ENCODE measurements around the gene AGPAT2. TPM values are rescaled to one million over a fixed set of nuclear protein-coding genes. Genes with fewer than 3 reads are reported as not detected.

AGPAT2 gene
- total and polyA plus RNA-seq, 2 of the 4 experiments (the other 2 are of a cell fraction), result 16.1 to 39.5 TPM

GRCh38 chr9:136659861-136660784 lies 27.1 kb downstream of the AGPAT2 start:
- WGBS, 2 experiments (ENCODE audit: extremely low coverage in 2 of 2, insufficient read length in 1 of 2), result 71% methylated on average over 8 of the region's 21 CpGs; no CpG with 5 or more reads in 1 of the 2 experiments
- CTCF ChIA-PET, result no interaction called here
- H3K79me1 ChIP-seq (ENCODE audit: low read depth in 1 of 2, low read length in 2 of 2), result no peaks in the 10 kb centered on the region

More at GRCh38 chr9:136659861-136660784, 27.1 kb downstream of the AGPAT2 start:
- H2BK20ac ChIP-seq (ENCODE audit: low read depth, low read length), result no peak overlapping the region
- H2BK15ac ChIP-seq (ENCODE audit: low read depth, low read length), result no peak overlapping the region
- POLR2A ChIA-PET (ENCODE audit: unreplicated experiment), result no interaction called here
- no peaks in the 10 kb centered on the region for H3K9me3 ChIP-seq (ENCODE audit: control insufficient read depth, insufficient read depth, low read length)
- H2BK120ac ChIP-seq (ENCODE audit: low read depth, low read length), result no peak overlapping the region
- no peak overlapping the region for H2BK5ac ChIP-seq (ENCODE audit: low read depth, low read length, poor library complexity, severe bottlenecking)
- no TSS peak for BruUV-seq (replicated peaks)
- H3K9me1 ChIP-seq (ENCODE audit: insufficient read depth, low read length), result no peaks in the 10 kb centered on the region
- H3K4me1 ChIP-seq (ENCODE audit: control insufficient read depth, insufficient read depth, low read length), result peaks cover 2% of the 10 kb centered on the region; the same call in 1 of the 2 replicates
- H2AFZ ChIP-seq (replicated peaks; ENCODE audit: low read length, poor library complexity), result no peak overlapping the region
- no peak overlapping the region for H2AK5ac ChIP-seq (ENCODE audit: low read depth, low read length)
- H3K18ac ChIP-seq (ENCODE audit: low read depth, low read length), result no peak overlapping the region
- no peak overlapping the region for H3K27ac ChIP-seq (ENCODE audit: insufficient read depth, low read length)
- H3K4ac ChIP-seq (ENCODE audit: low read depth, low read length), result no peak overlapping the region
- TF ChIP-seq POLR2A (IDR thresholded peaks at IDR 0.05; ENCODE audit: low read depth, low read length) (no peak), BHLHE40 (IDR thresholded peaks at IDR 0.05; ENCODE audit: low read depth, low read length) (no peak), RCOR1 (IDR thresholded peaks at IDR 0.05; ENCODE audit: insufficient replicate concordance, low read length) (no peak), MAZ (IDR thresholded peaks at IDR 0.05; ENCODE audit: borderline replicate concordance, low read depth, low read length) (no peak)
- ATAC-seq (ENCODE audit: low read depth), result no peak
- dilution Hi-C loops (cut with HindIII; ENCODE audit: low sequenced_read_pairs, unreplicated experiment) (no loop called here), in situ Hi-C loops (cut with MboI; ENCODE audit: low sequenced_read_pairs) (no loop called here), intact Hi-C loops (cut with micrococcal nuclease) (no loop called here)
- H3K36me3 ChIP-seq (ENCODE audit: control insufficient read depth, insufficient read depth, low read length), result no peaks in the 10 kb centered on the region
- no peak overlapping the region for H4K91ac ChIP-seq (ENCODE audit: insufficient read depth, low read depth, low read length)
- H3K23ac ChIP-seq (ENCODE audit: low read depth, low read length), result no peak overlapping the region
- H3K27me3 ChIP-seq (ENCODE audit: control insufficient read depth, insufficient read depth, low read length), result peaks cover 45% of the 10 kb centered on the region
- no peak overlapping the region for H4K8ac ChIP-seq (ENCODE audit: low read depth in 2 of 2, low read length in 2 of 2)
- no peak overlapping the region for H3K56ac ChIP-seq (ENCODE audit: extremely low read depth, insufficient read depth, low read length)
- H3K14ac ChIP-seq (replicated peaks; ENCODE audit: low read depth, low read length), result no peak overlapping the region
- H4K20me1 ChIP-seq (ENCODE audit: insufficient read depth, low read length), result no peaks in the 10 kb centered on the region
- DNase-seq, result no peak
- H3K9ac ChIP-seq (ENCODE audit: low read depth, low read length), result no peak overlapping the region
- H3K4me2 ChIP-seq (ENCODE audit: low read depth, low read length), result no peak overlapping the region
- H2AK9ac ChIP-seq (replicated peaks; ENCODE audit: low read depth, low read length, poor library complexity), result no peak overlapping the region
- no peak overlapping the region for H3K4me3 ChIP-seq (ENCODE audit: insufficient read depth, low read depth, low read length)
- H4K5ac ChIP-seq (ENCODE audit: low read depth, low read length), result no peak overlapping the region

All from IMR-90 (cell line).